Peyer's patch (tissue), 4 donors: Measurements from ENCODE around the gene GABARAP.

Experiments
- POLR2A ChIP-seq, 2 donors: fragments of 450-650 bp; IDR thresholded peaks; one replicate each; pipeline ENCODE4 v1.5.1; 2017; ENCODE audit warnings: antibody characterized with exemption in 2 of 2, mild to moderate bottlenecking in 2 of 2, moderate library complexity in 2 of 2
- TF ChIP-seq, protein P1 (sequence below), 6 experiments: fragments of 450-650 bp in 4 of 6; fragments of 200-600 bp in 2 of 6; sonication (generic) in 1 of 6; IDR thresholded peaks; one replicate each; pipeline ENCODE4 v1.5.1; 2017 to 2019; ENCODE audit warnings: antibody characterized with exemption in 6 of 6, mild to moderate bottlenecking in 3 of 6, moderate library complexity in 1 of 6

DNA sequence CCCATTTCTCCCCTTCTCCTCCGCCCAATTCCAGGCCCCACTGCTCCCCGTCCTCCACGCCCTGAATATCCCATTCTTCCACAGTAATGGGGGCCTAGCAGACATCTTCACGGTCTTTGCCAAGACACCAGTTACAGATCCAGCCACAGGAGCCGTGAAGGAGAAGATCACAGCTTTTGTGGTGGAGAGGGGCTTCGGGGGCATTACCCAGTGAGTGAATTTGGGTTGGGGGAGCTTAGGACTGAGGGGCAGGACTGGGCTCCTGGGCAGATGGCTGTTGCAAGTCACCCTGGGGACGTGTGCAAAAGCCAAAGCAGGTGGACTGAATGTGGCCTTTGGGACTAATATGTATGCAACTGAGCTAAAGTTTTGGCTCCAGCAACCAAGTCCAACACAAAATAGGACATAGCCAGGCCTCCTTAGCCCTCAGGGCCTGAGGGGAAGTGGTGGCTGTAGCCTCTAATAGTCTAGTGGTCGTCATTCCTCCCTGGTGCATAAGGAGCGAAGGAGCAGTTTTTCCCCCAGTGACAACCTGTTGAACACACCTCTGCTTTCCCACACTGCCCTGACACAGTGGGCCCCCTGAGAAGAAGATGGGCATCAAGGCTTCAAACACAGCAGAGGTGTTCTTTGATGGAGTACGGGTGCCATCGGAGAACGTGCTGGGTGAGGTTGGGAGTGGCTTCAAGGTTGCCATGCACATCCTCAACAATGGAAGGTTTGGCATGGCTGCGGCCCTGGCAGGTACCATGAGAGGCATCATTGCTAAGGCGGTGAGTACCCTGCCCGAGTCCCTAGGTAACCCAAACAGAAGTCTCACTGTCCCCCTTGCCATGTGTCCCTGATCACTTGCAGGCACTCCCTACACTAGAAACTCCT, 19.9 kb downstream of the GABARAP start:
- TF ChIP-seq, protein P1, sequence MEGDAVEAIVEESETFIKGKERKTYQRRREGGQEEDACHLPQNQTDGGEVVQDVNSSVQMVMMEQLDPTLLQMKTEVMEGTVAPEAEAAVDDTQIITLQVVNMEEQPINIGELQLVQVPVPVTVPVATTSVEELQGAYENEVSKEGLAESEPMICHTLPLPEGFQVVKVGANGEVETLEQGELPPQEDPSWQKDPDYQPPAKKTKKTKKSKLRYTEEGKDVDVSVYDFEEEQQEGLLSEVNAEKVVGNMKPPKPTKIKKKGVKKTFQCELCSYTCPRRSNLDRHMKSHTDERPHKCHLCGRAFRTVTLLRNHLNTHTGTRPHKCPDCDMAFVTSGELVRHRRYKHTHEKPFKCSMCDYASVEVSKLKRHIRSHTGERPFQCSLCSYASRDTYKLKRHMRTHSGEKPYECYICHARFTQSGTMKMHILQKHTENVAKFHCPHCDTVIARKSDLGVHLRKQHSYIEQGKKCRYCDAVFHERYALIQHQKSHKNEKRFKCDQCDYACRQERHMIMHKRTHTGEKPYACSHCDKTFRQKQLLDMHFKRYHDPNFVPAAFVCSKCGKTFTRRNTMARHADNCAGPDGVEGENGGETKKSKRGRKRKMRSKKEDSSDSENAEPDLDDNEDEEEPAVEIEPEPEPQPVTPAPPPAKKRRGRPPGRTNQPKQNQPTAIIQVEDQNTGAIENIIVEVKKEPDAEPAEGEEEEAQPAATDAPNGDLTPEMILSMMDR (IDR thresholded peaks at IDR 0.05), result no peak
- TF ChIP-seq POLR2A (IDR thresholded peaks at IDR 0.05), result no peak
